GM18867 (cell line): ENCODE measurements around the gene SBNO1.
"Not testable (repeated sequence)": the region's sequence is repeated elsewhere in the genome, so short reads cannot be mapped to it uniquely, and the experiment has no call there.

Experiments
- ATAC-seq: cut with Tn5 transposase; IDR thresholded peaks from one replicate; pipeline ENCODE4 v1.9.1; 2021; ENCODE audit warnings: mild to moderate bottlenecking, moderate library complexity; ENCODE audit not compliant: unreplicated experiment

The SBNO1 gene

DNA sequence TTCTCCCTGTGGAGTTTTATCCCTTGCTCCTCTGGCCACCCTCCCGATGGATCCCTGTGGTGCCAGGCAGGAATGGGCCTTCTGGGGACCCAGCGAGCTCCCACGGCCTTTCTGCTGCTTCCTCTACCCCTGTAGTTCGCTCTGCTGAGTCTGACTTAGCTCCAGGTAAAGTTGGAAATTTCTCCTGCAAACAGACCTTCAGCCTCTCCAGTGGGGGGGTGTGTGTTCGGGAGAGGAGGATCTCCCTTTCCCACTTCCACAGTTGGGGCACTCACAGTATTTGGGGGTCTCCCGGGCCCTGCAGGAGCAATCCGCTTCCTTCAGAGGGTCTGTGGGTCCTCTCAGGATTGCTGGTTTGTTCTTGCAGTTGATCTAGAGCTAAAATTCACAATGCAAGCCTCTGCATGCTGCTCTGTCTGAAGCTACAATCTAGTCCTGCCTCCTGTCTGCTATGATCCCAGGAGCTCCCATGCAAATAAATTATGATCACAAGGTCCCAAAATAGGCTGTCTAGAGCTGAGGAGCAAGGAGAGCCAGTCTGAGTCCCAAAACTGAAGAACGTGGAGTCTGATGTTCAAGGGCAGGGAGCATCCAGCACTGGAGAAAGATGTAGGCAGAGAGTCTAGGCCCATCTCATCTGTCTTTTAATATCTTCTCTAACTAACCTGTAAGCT lies 113.1 kb downstream of the SBNO1 start:
- no peak for ATAC-seq

DNA sequence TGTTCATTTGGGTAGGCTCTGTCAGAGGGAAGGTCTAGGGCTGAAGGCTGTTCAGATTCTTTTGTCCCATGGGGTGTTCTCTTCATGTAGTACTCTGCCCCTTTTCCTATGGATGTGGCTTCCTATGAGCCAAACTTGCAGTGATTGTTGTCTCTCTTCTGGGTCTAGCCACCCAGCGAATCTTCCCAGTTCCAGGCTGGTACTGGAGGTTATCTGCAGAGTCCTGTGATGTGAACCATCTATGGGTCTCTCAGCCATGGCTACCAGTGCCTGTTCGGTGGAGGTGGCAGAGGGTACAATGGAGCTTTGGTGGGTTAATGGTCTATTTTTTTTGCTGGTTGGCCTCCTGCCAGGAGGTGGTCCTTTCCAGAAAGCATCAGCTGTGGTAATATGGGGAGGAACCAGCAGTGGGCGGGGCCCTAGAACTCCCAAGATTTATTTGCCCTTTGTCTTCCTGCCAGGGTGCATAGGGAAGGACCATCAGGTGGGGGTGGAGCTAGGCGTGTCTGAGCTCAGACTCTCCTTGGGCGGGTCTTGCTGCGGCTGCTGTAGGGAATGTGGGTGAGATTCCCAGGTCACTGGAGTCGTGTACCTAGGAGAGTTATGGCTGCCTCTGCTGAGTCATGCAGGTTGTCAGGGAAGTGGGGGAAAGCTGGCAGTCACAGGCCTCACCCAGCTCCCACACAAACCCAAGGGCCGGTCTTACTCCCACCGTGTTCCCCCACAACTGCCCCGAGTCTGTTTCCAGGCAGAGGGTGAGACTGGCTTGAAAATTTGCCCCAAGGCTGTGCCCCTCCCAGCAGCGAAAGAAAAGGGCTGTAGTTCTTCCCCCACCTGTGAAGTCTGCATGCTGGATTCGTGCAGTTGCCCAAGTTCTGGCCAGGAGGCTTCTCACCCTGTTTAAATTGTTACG lies 113.9 kb downstream of the SBNO1 start:
- no peak for ATAC-seq

DNA sequence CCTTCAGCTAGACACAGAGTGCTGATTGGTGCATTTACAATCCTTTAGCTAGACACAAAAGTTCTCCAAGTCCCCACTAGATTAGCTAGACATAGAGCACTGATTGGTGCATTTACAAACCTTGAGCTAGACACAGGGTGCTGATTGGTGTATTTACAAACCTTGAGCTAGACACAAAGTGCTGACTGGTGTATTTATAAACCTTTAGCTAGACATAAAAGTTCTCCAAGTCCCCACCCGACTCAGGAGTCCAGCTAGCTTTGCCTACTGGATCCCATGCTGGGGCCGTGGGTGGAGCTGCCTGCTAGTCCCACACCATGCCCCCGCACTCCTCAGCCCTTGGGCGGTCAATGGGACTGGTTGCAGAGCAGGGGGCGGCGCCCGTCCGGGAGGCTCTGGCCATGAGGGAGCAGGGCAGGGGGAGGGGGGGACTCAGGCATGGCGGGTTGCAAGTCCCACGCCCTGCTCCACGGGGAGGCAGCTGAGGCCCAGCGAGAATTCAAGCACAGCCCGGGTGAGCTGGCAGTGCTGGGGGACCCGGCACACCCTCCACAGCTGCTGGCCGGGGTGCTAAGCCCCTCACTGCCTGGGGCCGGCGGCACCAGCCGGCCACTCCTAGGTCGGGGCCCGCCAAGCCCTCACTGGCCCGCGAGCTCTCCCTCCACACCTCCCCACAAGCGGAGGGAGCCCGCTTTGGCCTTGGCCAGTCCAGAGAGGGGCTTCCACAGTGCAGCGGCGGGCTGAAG lies 115.5 kb downstream of the SBNO1 start:
- not testable (repeated sequence) for ATAC-seq

DNA sequence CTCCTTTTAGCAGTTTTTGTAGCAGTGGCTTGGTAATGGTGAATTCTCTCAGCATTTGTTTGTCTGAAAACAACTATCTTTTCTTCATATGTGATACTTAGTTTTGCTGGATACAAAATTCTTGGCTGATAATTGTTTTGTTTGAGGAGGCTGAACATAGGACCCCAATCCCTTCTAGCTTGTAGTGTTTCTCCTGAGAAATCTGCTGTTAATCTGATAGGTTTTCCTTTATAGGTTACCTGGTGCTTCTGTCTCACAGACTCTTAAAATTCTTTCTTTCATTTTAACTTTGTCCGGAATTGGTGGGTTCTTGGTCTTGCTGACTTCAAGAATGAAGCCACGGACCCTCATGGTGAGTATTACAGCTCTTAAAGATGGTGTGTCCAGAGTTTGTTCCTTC lies 116.5 kb downstream of the SBNO1 start:
- ATAC-seq: not testable (repeated sequence)

DNA sequence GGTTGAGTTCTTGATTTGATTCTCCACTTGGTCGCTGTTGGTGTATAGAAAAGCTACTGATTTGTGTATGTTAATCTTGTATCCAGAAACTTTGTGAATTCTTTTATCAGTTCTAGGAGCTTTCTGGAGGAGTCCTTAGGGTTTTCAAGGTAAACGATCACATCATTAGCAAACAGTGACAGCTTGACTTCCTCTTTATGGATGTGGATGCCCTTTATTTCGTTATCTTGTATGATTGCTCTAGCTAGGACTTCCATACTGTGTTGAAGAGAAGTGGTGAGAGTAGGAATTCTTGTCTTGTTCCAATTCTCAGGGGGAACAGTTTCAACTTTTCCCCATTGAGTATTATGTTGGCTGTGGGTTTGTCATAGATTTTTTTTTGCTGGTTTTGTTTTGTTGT lies 119.0 kb downstream of the SBNO1 start:
- no peak for ATAC-seq

DNA sequence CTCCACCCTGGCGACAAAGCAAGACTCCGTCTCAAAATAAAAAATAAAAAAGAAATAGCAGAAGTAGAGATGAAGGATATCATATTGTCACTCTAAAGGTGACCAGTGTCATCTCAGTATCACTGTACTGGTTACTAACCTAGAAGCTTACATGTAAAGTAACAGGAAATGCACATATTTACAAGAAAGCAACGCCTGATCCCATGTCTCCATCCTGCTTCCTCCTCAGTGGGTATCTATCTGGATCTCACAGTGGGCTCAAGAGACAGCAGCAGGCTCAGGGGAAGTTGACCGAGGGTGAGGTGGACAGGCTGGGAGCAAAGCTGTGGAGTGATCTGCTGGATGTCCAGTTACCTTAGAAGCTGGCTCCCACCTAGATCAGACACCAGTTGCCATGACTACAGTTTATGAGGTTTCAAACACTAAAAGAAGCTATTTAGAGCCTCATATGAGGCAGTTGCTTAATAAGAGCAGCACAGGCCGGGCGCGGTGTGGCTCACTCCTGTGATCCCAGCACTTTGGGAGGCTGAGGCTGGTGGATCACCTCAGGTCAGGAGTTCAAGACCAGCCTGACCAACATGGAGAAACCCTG lies 120.9 kb downstream of the SBNO1 start:
- no peak for ATAC-seq

DNA sequence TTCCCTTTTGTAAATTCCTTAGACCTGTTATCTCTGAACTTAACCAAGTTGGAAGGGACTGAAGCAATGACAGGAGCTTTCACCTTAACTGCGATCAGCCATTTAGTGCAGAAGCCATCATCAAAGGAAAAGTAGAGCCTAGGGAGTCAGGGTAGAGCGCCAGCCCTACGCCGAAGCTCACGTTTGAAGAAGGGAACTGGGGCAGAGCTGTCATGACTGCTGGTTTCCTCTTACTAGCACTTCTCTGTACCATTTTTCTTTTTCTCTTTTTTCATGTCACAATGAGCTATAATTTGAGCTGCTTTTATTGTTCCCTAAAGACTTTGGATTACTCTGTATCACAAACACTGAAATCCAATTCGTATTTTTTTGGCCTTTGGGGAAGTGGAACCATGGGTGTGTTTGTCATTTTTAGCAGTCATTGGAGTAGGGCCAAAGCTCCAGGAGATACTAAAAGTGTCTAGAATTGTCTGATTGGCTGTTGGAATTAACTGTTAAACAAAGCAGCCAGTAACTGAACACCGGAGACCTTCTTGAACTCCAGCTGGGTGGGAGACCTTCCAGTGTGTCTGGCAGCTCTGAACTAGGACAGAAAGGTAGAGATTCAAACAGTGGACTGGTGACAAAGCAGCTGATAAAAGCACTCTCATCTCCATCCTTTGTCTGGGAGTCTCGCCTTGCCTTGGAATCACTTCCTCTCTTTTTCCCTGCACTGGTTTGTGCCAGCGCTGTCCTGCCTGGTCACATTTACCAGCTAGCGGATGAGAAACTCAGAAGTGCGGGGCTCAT lies 122.3 kb downstream of the SBNO1 start:
- no peak for ATAC-seq
